ENCODE measurements around the gene CALCR.

DNA sequence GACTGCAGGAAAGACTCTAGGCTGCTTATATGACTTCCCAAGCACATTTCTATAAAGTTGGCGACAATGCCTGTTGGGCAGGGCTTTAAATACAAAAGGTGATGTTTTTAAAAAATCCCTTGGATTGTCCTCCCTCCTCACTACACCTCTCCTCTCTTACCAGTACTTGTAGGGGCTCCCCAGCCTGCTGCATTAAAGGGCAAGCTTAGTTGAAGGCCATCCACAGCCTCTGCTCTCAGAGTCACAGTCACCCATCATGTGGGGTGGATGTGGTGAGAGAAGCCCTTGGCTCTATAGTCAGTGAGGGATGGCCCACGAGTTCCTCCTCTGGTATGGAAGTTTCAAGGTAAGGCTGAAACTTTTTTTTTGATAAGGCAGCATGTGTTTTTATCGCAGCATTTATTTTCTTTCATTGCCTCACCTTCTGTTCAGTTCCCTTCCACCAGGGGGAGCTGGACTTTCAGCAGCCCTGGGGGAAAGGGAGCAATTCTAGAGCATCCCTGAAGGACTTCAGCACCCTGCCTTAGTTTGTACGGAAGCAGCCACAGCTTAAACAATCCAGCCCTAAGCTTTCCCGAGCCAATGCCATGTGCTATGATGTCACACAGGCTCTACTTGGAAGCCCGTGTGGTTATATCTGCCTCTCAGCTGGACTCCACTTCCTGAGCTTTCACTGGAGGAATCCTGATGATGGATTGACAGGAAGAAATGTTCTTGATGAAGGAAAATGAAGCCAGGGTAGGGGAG is 131.9 kb downstream of the CALCR start:
- TF ChIP-seq POLR2AphosphoS5 (IDR thresholded peaks at IDR 0.05; ENCODE audit: low read depth) (no peak), GABPA (IDR thresholded peaks at IDR 0.05; ENCODE audit: low read depth) (no peak)
- TF ChIP-seq, protein P1, sequence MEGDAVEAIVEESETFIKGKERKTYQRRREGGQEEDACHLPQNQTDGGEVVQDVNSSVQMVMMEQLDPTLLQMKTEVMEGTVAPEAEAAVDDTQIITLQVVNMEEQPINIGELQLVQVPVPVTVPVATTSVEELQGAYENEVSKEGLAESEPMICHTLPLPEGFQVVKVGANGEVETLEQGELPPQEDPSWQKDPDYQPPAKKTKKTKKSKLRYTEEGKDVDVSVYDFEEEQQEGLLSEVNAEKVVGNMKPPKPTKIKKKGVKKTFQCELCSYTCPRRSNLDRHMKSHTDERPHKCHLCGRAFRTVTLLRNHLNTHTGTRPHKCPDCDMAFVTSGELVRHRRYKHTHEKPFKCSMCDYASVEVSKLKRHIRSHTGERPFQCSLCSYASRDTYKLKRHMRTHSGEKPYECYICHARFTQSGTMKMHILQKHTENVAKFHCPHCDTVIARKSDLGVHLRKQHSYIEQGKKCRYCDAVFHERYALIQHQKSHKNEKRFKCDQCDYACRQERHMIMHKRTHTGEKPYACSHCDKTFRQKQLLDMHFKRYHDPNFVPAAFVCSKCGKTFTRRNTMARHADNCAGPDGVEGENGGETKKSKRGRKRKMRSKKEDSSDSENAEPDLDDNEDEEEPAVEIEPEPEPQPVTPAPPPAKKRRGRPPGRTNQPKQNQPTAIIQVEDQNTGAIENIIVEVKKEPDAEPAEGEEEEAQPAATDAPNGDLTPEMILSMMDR (IDR thresholded peaks at IDR 0.05; ENCODE audit: insufficient read depth, low read length) = peak; percentile 76

Data from HL-60 (cell line).